ENCODE data around the gene LGALS9B. TPM values are rescaled to one million over a fixed set of nuclear protein-coding genes. Genes with fewer than 3 reads are reported as not detected.
"Not testable (repeated sequence)": the region's sequence is repeated elsewhere in the genome, so short reads cannot be mapped to it uniquely, and the experiment has no call there.

LGALS9B gene
- total and polyA plus RNA-seq, 2 experiments from 2014 or later = not detected

- H3K27ac ChIP-seq; H3K36me3 ChIP-seq (ENCODE audit: low read depth); H3F3A ChIP-seq (ENCODE audit: insufficient read depth); H3K79me2 ChIP-seq (ENCODE audit: insufficient read depth); H3K27me3 ChIP-seq (replicated peaks; ENCODE audit: insufficient read depth); H3K4me3 ChIP-seq; H3K4me1 ChIP-seq (ENCODE audit: insufficient read depth); H3K9me3 ChIP-seq (ENCODE audit: low read depth); H3K9me2 ChIP-seq (ENCODE audit: insufficient read depth); H3K4me2 ChIP-seq (ENCODE audit: unreplicated experiment); H3K9ac ChIP-seq; DNase-seq; H2AFZ ChIP-seq; H4K20me1 ChIP-seq (ENCODE audit: insufficient read depth); in situ Hi-C loops (cut with MboI): not testable (repeated sequence)
- 22 to 31% methylated on average over 6 of the region's 8 CpGs for WGBS, 2 experiments (ENCODE audit: low coverage in 1 of 2, low lambda C conversion rate in 2 of 2, missing lambda C conversion rate in 2 of 2)
Observed at GRCh38 chr17:20479889-20480591, 12.7 kb upstream of the LGALS9B start.

GRCh38 chr17:20477398-20478071 is 10.2 kb upstream of the LGALS9B start:
- H3K36me3 ChIP-seq (ENCODE audit: low read depth); H3K9me2 ChIP-seq (ENCODE audit: insufficient read depth); H3K79me2 ChIP-seq (ENCODE audit: insufficient read depth); H3F3A ChIP-seq (ENCODE audit: insufficient read depth); H3K27ac ChIP-seq; H3K4me2 ChIP-seq (ENCODE audit: unreplicated experiment); H3K9ac ChIP-seq; H3K9me3 ChIP-seq (ENCODE audit: low read depth); H3K4me3 ChIP-seq; H2AFZ ChIP-seq; H3K27me3 ChIP-seq (replicated peaks; ENCODE audit: insufficient read depth); H4K20me1 ChIP-seq (ENCODE audit: insufficient read depth); in situ Hi-C loops (cut with MboI); DNase-seq; H3K4me1 ChIP-seq (ENCODE audit: insufficient read depth): not testable (repeated sequence)
- WGBS, 2 experiments (ENCODE audit: low coverage in 1 of 2, low lambda C conversion rate in 2 of 2, missing lambda C conversion rate in 2 of 2) = 67 to 72% methylated on average over 3 to 4 of the region's 4 CpGs

GRCh38 chr17:20475137-20475831 is 7.9 kb upstream of the LGALS9B start:
- H4K20me1 ChIP-seq (ENCODE audit: insufficient read depth); in situ Hi-C loops (cut with MboI); H3K9me3 ChIP-seq (ENCODE audit: low read depth); H3K9me2 ChIP-seq (ENCODE audit: insufficient read depth); DNase-seq; H3K79me2 ChIP-seq (ENCODE audit: insufficient read depth); H3K27ac ChIP-seq; H3K4me3 ChIP-seq; H3K27me3 ChIP-seq (replicated peaks; ENCODE audit: insufficient read depth); H3K36me3 ChIP-seq (ENCODE audit: low read depth); H3F3A ChIP-seq (ENCODE audit: insufficient read depth); H3K4me2 ChIP-seq (ENCODE audit: unreplicated experiment); H3K9ac ChIP-seq; H3K4me1 ChIP-seq (ENCODE audit: insufficient read depth); H2AFZ ChIP-seq: not testable (repeated sequence)
- WGBS, 2 experiments (ENCODE audit: low coverage in 1 of 2, low lambda C conversion rate in 2 of 2, missing lambda C conversion rate in 2 of 2) = 41 to 47% methylated on average over 6 to 8 of the region's 8 CpGs

GRCh38 chr17:20474081-20474480 is 6.7 kb upstream of the LGALS9B start:
- H3K9ac ChIP-seq; H2AFZ ChIP-seq; H3K9me2 ChIP-seq (ENCODE audit: insufficient read depth); H4K20me1 ChIP-seq (ENCODE audit: insufficient read depth); H3K36me3 ChIP-seq (ENCODE audit: low read depth); H3K9me3 ChIP-seq (ENCODE audit: low read depth); H3F3A ChIP-seq (ENCODE audit: insufficient read depth); H3K4me2 ChIP-seq (ENCODE audit: unreplicated experiment); H3K4me1 ChIP-seq (ENCODE audit: insufficient read depth); DNase-seq; H3K27ac ChIP-seq; in situ Hi-C loops (cut with MboI); H3K4me3 ChIP-seq; H3K27me3 ChIP-seq (replicated peaks; ENCODE audit: insufficient read depth); H3K79me2 ChIP-seq (ENCODE audit: insufficient read depth): not testable (repeated sequence)

- H3K4me1 ChIP-seq (ENCODE audit: insufficient read depth); H2AFZ ChIP-seq; H3K27ac ChIP-seq; H3K79me2 ChIP-seq (ENCODE audit: insufficient read depth); H3F3A ChIP-seq (ENCODE audit: insufficient read depth); H3K4me2 ChIP-seq (ENCODE audit: unreplicated experiment); H3K9me2 ChIP-seq (ENCODE audit: insufficient read depth); H3K9ac ChIP-seq; H3K4me3 ChIP-seq; H3K27me3 ChIP-seq (replicated peaks; ENCODE audit: insufficient read depth); in situ Hi-C loops (cut with MboI); H4K20me1 ChIP-seq (ENCODE audit: insufficient read depth); H3K9me3 ChIP-seq (ENCODE audit: low read depth); H3K36me3 ChIP-seq (ENCODE audit: low read depth); DNase-seq: not testable (repeated sequence)
- 26 to 36% methylated on average over 2 to 3 of the region's 4 CpGs for WGBS, 2 experiments (ENCODE audit: low coverage in 1 of 2, low lambda C conversion rate in 2 of 2, missing lambda C conversion rate in 2 of 2)
Observed at GRCh38 chr17:20469946-20470345, 2.6 kb upstream of the LGALS9B start.

- H3K9me3 ChIP-seq (ENCODE audit: low read depth); H3K79me2 ChIP-seq (ENCODE audit: insufficient read depth); H3K9me2 ChIP-seq (ENCODE audit: insufficient read depth); H3K27ac ChIP-seq; H3K9ac ChIP-seq; DNase-seq; in situ Hi-C loops (cut with MboI); H3F3A ChIP-seq (ENCODE audit: insufficient read depth); H3K4me2 ChIP-seq (ENCODE audit: unreplicated experiment); H3K4me1 ChIP-seq (ENCODE audit: insufficient read depth); H2AFZ ChIP-seq; H3K4me3 ChIP-seq; H3K36me3 ChIP-seq (ENCODE audit: low read depth); H4K20me1 ChIP-seq (ENCODE audit: insufficient read depth); H3K27me3 ChIP-seq (replicated peaks; ENCODE audit: insufficient read depth): not testable (repeated sequence)
- 0 to 67% methylated on average over 1 of the region's 4 CpGs for WGBS, 2 experiments (ENCODE audit: low coverage in 1 of 2, low lambda C conversion rate in 2 of 2, missing lambda C conversion rate in 2 of 2)
Observed at GRCh38 chr17:20469107-20469506, 1.8 kb upstream of the LGALS9B start.

GRCh38 chr17:20466999-20467398 is 340 bp downstream of the LGALS9B start:
- H4K20me1 ChIP-seq (ENCODE audit: insufficient read depth); in situ Hi-C loops (cut with MboI); H3K4me1 ChIP-seq (ENCODE audit: insufficient read depth); H3K36me3 ChIP-seq (ENCODE audit: low read depth); H3K9me2 ChIP-seq (ENCODE audit: insufficient read depth); H3K9ac ChIP-seq; H3K4me3 ChIP-seq; H3K4me2 ChIP-seq (ENCODE audit: unreplicated experiment); DNase-seq; H2AFZ ChIP-seq; H3K27ac ChIP-seq; H3F3A ChIP-seq (ENCODE audit: insufficient read depth); H3K27me3 ChIP-seq (replicated peaks; ENCODE audit: insufficient read depth); H3K9me3 ChIP-seq (ENCODE audit: low read depth); H3K79me2 ChIP-seq (ENCODE audit: insufficient read depth): not testable (repeated sequence)
- 56 to 57% methylated on average over 3 to 4 of the region's 5 CpGs for WGBS, 2 experiments (ENCODE audit: low coverage in 1 of 2, low lambda C conversion rate in 2 of 2, missing lambda C conversion rate in 2 of 2)

Measured in GM23248 (cell line).